MM.1S (cell line): ENCODE measurements around the gene PLXNA4.

Experiments used
- DNase-seq: peaks from one replicate; pipeline ENCODE4 v3.0.0-alpha.2; 2015
- H2AFZ ChIP-seq: fragments of 300-600 bp; sonication (generic); 2 replicates; pipeline ENCODE4 v1.6.0; 2016; ENCODE audit warnings: antibody characterized with exemption, low read length
- H3F3A ChIP-seq: fragments of 300-600 bp; sonication (generic); 2 replicates; pipeline ENCODE4 v1.6.1; 2016; ENCODE audit warnings: mild to moderate bottlenecking, antibody characterized with exemption, low read length, moderate library complexity, mixed read lengths; ENCODE audit not compliant: insufficient read depth
- H3K27ac ChIP-seq: fragments of 300-600 bp; sonication (generic); 2 replicates; pipeline ENCODE4 v1.5.1; 2016; ENCODE audit warnings: mild to moderate bottlenecking, low read length
- H3K27me3 ChIP-seq: fragments of 300-600 bp; sonication (generic); replicated peaks from 2 replicates; pipeline ENCODE4 v1.6.0; 2016; ENCODE audit warnings: low read length; ENCODE audit not compliant: insufficient read depth
- H3K36me3 ChIP-seq: fragments of 300-600 bp; sonication (generic); replicated peaks from 2 replicates; pipeline ENCODE4 v1.6.1; 2016; ENCODE audit warnings: mild to moderate bottlenecking, low read length, mixed read lengths; ENCODE audit not compliant: insufficient read depth
- H3K4me1 ChIP-seq: fragments of 300-600 bp; sonication (generic); 2 replicates; pipeline ENCODE4 v1.6.1; 2016; ENCODE audit warnings: low read length, mixed read lengths
- H3K4me2 ChIP-seq: fragments of 300-600 bp; sonication (generic); 2 replicates; pipeline ENCODE4 v1.6.0; 2016; ENCODE audit warnings: low read depth, low read length
- H3K4me3 ChIP-seq: fragments of 300-600 bp; sonication (generic); 2 replicates; pipeline ENCODE4 v1.5.1; 2016; ENCODE audit warnings: low read length, mixed read lengths
- H3K79me2 ChIP-seq: fragments of 300-600 bp; sonication (generic); 2 replicates; pipeline ENCODE4 v1.6.1; 2016; ENCODE audit warnings: mixed run types, low read length, mixed read lengths
- H3K9ac ChIP-seq: fragments of 300-600 bp; sonication (generic); 2 replicates; pipeline ENCODE4 v1.6.1; 2016; ENCODE audit warnings: low read length, mixed read lengths
- H3K9me2 ChIP-seq: fragments of 300-600 bp; sonication (generic); replicated peaks from 2 replicates; pipeline ENCODE4 v1.6.1; 2016; ENCODE audit warnings: mild to moderate bottlenecking, low read length, mixed read lengths; ENCODE audit not compliant: insufficient read depth
- H3K9me3 ChIP-seq: fragments of 300-600 bp; sonication (generic); replicated peaks from 2 replicates; pipeline ENCODE4 v1.6.1; 2016; ENCODE audit warnings: mild to moderate bottlenecking, low read length, mixed read lengths; ENCODE audit not compliant: insufficient read depth
- H4K20me1 ChIP-seq: fragments of 300-600 bp; sonication (generic); 2 replicates; pipeline ENCODE4 v1.6.1; 2016; ENCODE audit warnings: mild to moderate bottlenecking, low read length, moderate library complexity, mixed read lengths; ENCODE audit not compliant: insufficient read depth
- CTCF ChIP-seq: fragments of 300-600 bp; sonication (generic); IDR thresholded peaks from 2 replicates; pipeline ENCODE4 v1.5.1; 2016; ENCODE audit warnings: antibody characterized with exemption, low read length, mixed read lengths
- EZH2 ChIP-seq: fragments of 300-600 bp; sonication (generic); optimal IDR thresholded peaks from 2 replicates; pipeline ENCODE3; 2017; ENCODE audit warnings: low read depth, mild to moderate bottlenecking, antibody characterized with exemption, low read length, mixed read lengths
- EZH2phosphoT487 ChIP-seq: fragments of 300-600 bp; sonication (generic); IDR thresholded peaks from 2 replicates; pipeline ENCODE4 v1.6.1; 2018; ENCODE audit warnings: antibody characterized with exemption, low read length

The PLXNA4 gene

GRCh38 chr7:132607656-132608055 lies 31.4 kb upstream of the PLXNA4 start:
- H3K4me3 ChIP-seq: no peak overlapping the region
- H3K9ac ChIP-seq: no peak overlapping the region
- H3K27ac ChIP-seq: no peak overlapping the region
- no peaks in the 10 kb centered on the region for H3K27me3 ChIP-seq
- H3K4me2 ChIP-seq: no peak overlapping the region
- DNase-seq: no peak
- H3F3A ChIP-seq: no peaks in the 10 kb centered on the region
- H3K79me2 ChIP-seq: no peaks in the 10 kb centered on the region
- H3K36me3 ChIP-seq: no peaks in the 10 kb centered on the region
- no peaks in the 10 kb centered on the region for H4K20me1 ChIP-seq
- H3K9me3 ChIP-seq: no peaks in the 10 kb centered on the region
- no peaks in the 10 kb centered on the region for H3K9me2 ChIP-seq
- no peak overlapping the region for H2AFZ ChIP-seq
- no peaks in the 10 kb centered on the region for H3K4me1 ChIP-seq
- TF ChIP-seq EZH2 (no peak), EZH2phosphoT487 (no peak), CTCF (no peak)

GRCh38 chr7:132604121-132604520 lies 27.9 kb upstream of the PLXNA4 start:
- Histone ChIP-seq H4K20me1 (no peaks in the 10 kb centered on the region), H3K27ac (no peak overlapping the region), H3K27me3 (no peaks in the 10 kb centered on the region), H3K79me2 (no peaks in the 10 kb centered on the region), H2AFZ (no peak overlapping the region), H3K4me1 (no peaks in the 10 kb centered on the region), H3K36me3 (no peaks in the 10 kb centered on the region), H3K9me3 (no peaks in the 10 kb centered on the region), H3K9ac (no peak overlapping the region), H3F3A (no peaks in the 10 kb centered on the region), H3K4me2 (no peak overlapping the region), H3K9me2 (no peaks in the 10 kb centered on the region), H3K4me3 (no peak overlapping the region)
- DNase-seq: no peak
- TF ChIP-seq EZH2phosphoT487 (no peak), EZH2 (no peak), CTCF (no peak)

GRCh38 chr7:132603220-132603833 lies 27.1 kb upstream of the PLXNA4 start:
- Histone ChIP-seq H3K9me2 (no peaks in the 10 kb centered on the region), H3K4me2 (no peak overlapping the region), H4K20me1 (no peaks in the 10 kb centered on the region), H3K36me3 (no peaks in the 10 kb centered on the region), H3K9me3 (no peaks in the 10 kb centered on the region), H3K27me3 (no peaks in the 10 kb centered on the region), H3K79me2 (no peaks in the 10 kb centered on the region), H3K9ac (no peak overlapping the region), H2AFZ (no peak overlapping the region), H3K4me3 (no peak overlapping the region), H3K4me1 (no peaks in the 10 kb centered on the region), H3K27ac (no peak overlapping the region), H3F3A (no peaks in the 10 kb centered on the region)
- TF ChIP-seq EZH2phosphoT487 (no peak), EZH2 (no peak), CTCF (no peak)
- DNase-seq: no peak
